ENCODE measurements around the gene GRXCR1.

DNA sequence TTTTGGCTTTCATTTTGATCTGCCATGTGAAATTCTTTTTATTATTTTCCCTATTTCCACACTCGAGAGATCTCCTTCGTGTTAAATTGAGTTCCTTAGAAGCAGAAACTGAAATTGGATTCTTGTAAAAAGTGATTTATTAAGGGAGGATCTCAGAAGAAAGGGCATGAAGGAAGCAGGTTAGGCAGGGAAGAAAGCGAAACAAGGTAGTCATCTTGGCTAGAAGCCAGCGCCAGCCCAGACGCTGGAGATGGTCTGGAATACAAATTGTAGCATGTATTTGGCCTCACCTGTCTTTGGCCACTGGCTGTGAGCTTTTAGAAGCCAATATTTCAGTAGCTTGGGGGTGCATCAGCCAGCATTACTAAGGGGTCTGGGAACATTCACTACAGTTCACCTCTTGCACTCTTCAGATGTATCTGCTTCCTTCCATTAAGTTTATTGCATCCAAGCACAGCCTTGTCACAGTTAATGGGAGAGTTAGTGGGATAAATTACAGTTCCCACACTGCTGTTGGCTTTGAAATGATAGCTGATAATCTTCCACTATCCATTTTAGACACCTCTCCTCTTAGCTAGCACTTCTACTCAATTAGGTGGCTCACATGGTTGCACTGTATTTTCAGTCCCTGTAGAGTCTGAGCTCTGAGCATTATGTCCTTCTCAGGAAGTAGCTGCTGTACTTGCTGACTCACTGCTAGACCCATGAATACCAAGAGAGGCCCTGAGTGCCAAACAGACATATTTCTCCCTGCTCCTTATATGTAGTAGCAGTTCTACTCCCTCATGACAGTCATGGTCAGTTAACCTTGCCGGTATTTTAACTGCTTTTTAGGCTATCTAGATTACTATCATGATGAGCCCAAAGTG, 14.6 kb downstream of the GRXCR1 start:
- TF ChIP-seq, protein P1, sequence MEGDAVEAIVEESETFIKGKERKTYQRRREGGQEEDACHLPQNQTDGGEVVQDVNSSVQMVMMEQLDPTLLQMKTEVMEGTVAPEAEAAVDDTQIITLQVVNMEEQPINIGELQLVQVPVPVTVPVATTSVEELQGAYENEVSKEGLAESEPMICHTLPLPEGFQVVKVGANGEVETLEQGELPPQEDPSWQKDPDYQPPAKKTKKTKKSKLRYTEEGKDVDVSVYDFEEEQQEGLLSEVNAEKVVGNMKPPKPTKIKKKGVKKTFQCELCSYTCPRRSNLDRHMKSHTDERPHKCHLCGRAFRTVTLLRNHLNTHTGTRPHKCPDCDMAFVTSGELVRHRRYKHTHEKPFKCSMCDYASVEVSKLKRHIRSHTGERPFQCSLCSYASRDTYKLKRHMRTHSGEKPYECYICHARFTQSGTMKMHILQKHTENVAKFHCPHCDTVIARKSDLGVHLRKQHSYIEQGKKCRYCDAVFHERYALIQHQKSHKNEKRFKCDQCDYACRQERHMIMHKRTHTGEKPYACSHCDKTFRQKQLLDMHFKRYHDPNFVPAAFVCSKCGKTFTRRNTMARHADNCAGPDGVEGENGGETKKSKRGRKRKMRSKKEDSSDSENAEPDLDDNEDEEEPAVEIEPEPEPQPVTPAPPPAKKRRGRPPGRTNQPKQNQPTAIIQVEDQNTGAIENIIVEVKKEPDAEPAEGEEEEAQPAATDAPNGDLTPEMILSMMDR (IDR thresholded peaks at IDR 0.05): no peak
- TF ChIP-seq TP53 (CRISPR knock-in tag; IDR thresholded peaks at IDR 0.05) (no peak), ZNF425 (CRISPR knock-in tag; conservative IDR thresholded peaks at IDR 0.05) (no peak), E2F4 (CRISPR knock-in tag; IDR thresholded peaks at IDR 0.05; ENCODE audit: borderline replicate concordance, low read depth) (no peak), FOXP1 (CRISPR knock-in tag; IDR thresholded peaks at IDR 0.05; ENCODE audit: borderline replicate concordance) (no peak), MXD4 (CRISPR knock-in tag; IDR thresholded peaks at IDR 0.05; ENCODE audit: borderline replicate concordance) (no peak), MAX (CRISPR knock-in tag; IDR thresholded peaks at IDR 0.05) (no peak), TEAD1 (CRISPR knock-in tag; IDR thresholded peaks at IDR 0.05) (no peak), NFYB (CRISPR knock-in tag; conservative IDR thresholded peaks at IDR 0.05; ENCODE audit: low read depth) (no peak)
- TF ChIP-seq, protein P2, sequence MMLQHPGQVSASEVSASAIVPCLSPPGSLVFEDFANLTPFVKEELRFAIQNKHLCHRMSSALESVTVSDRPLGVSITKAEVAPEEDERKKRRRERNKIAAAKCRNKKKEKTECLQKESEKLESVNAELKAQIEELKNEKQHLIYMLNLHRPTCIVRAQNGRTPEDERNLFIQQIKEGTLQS (CRISPR knock-in tag; conservative IDR thresholded peaks at IDR 0.05): no peak
- TF ChIP-seq, protein P3, sequence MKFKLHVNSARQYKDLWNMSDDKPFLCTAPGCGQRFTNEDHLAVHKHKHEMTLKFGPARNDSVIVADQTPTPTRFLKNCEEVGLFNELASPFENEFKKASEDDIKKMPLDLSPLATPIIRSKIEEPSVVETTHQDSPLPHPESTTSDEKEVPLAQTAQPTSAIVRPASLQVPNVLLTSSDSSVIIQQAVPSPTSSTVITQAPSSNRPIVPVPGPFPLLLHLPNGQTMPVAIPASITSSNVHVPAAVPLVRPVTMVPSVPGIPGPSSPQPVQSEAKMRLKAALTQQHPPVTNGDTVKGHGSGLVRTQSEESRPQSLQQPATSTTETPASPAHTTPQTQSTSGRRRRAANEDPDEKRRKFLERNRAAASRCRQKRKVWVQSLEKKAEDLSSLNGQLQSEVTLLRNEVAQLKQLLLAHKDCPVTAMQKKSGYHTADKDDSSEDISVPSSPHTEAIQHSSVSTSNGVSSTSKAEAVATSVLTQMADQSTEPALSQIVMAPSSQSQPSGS (CRISPR knock-in tag; IDR thresholded peaks at IDR 0.05; ENCODE audit: borderline replicate concordance, low read depth): no peak
- TF ChIP-seq, protein P4, sequence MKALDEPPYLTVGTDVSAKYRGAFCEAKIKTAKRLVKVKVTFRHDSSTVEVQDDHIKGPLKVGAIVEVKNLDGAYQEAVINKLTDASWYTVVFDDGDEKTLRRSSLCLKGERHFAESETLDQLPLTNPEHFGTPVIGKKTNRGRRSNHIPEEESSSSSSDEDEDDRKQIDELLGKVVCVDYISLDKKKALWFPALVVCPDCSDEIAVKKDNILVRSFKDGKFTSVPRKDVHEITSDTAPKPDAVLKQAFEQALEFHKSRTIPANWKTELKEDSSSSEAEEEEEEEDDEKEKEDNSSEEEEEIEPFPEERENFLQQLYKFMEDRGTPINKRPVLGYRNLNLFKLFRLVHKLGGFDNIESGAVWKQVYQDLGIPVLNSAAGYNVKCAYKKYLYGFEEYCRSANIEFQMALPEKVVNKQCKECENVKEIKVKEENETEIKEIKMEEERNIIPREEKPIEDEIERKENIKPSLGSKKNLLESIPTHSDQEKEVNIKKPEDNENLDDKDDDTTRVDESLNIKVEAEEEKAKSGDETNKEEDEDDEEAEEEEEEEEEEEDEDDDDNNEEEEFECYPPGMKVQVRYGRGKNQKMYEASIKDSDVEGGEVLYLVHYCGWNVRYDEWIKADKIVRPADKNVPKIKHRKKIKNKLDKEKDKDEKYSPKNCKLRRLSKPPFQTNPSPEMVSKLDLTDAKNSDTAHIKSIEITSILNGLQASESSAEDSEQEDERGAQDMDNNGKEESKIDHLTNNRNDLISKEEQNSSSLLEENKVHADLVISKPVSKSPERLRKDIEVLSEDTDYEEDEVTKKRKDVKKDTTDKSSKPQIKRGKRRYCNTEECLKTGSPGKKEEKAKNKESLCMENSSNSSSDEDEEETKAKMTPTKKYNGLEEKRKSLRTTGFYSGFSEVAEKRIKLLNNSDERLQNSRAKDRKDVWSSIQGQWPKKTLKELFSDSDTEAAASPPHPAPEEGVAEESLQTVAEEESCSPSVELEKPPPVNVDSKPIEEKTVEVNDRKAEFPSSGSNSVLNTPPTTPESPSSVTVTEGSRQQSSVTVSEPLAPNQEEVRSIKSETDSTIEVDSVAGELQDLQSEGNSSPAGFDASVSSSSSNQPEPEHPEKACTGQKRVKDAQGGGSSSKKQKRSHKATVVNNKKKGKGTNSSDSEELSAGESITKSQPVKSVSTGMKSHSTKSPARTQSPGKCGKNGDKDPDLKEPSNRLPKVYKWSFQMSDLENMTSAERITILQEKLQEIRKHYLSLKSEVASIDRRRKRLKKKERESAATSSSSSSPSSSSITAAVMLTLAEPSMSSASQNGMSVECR (CRISPR knock-in tag; IDR thresholded peaks at IDR 0.05; ENCODE audit: borderline replicate concordance): no peak
